HG03521 (cell line): Measurements from ENCODE around the gene MARCHF9.

Source experiments
- ATAC-seq: cut with Tn5 transposase; IDR thresholded peaks from one replicate; pipeline ENCODE4 v1.9.1; 2021; ENCODE audit warnings: mild to moderate bottlenecking, moderate library complexity; ENCODE audit not compliant: unreplicated experiment

MARCHF9 gene

GRCh38 chr12:57751788-57752667 lies 2.9 kb upstream of the MARCHF9 start, which contains the start of gene CDK4:
Gene CDK4 (minus strand): TSS chr12:57752310. CDS start chr12:57751717, 593 bp downstream.
- ATAC-seq: peak; percentile 65

- ATAC-seq: no peak
These were observed 2.3 kb upstream of the MARCHF9 start for GRCh38 chr12:57752668-57753000.

GRCh38 chr12:57753756-57754337 lies 1.1 kb upstream of the MARCHF9 start:
- ATAC-seq: no peak

- ATAC-seq: no peak
These were observed 221 bp downstream of the MARCHF9 start for GRCh38 chr12:57755194-57755453.

GRCh38 chr12:57755454-57756372 lies 810 bp downstream of the MARCHF9 start:
- ATAC-seq: no peak

GRCh38 chr12:57756406-57757341 lies 1.8 kb downstream of the MARCHF9 start:
- ATAC-seq: no peak

- no peak for ATAC-seq
These were observed 2.9 kb downstream of the MARCHF9 start for GRCh38 chr12:57757771-57758170.

- no peak for ATAC-seq
These were observed 3.9 kb downstream of the MARCHF9 start for GRCh38 chr12:57758552-57759359.

GRCh38 chr12:57759360-57759980 lies 4.6 kb downstream of the MARCHF9 start:
- ATAC-seq: no peak

GRCh38 chr12:57760347-57760982 lies 5.6 kb downstream of the MARCHF9 start:
- no peak for ATAC-seq

GRCh38 chr12:57761391-57761998 lies 6.6 kb downstream of the MARCHF9 start:
- no peak for ATAC-seq

GRCh38 chr12:57762463-57762862 lies 7.6 kb downstream of the MARCHF9 start:
- no peak for ATAC-seq

GRCh38 chr12:57763881-57764661 lies 9.2 kb downstream of the MARCHF9 start:
- no peak for ATAC-seq

GRCh38 chr12:57764662-57765002 lies 9.7 kb downstream of the MARCHF9 start:
- no peak for ATAC-seq

- ATAC-seq: peak; percentile 56
These were observed 10.2 kb downstream of the MARCHF9 start for GRCh38 chr12:57765003-57765697.

GRCh38 chr12:57765698-57766463 lies 11.0 kb downstream of the MARCHF9 start:
- no peak for ATAC-seq
